Mucosa of stomach (tissue), 1 donor: Measurements from ENCODE around the gene SMYD3.

Source experiments
- H3K27me3 ChIP-seq: one replicate; pipeline ENCODE4 v1.7.0; 2013; ENCODE audit warnings: mild to moderate bottlenecking, low read length; ENCODE audit not compliant: control insufficient read depth, insufficient read depth
- H3K36me3 ChIP-seq: one replicate; pipeline ENCODE4 v1.7.0; 2013; ENCODE audit warnings: low read length; ENCODE audit not compliant: control insufficient read depth, insufficient read depth
- H3K4me1 ChIP-seq: one replicate; pipeline ENCODE4 v1.7.0; 2013; ENCODE audit warnings: mild to moderate bottlenecking, low read length; ENCODE audit not compliant: control insufficient read depth, insufficient read depth
- H3K4me3 ChIP-seq: one replicate; pipeline ENCODE4 v1.7.0; 2013; ENCODE audit warnings: low read length
- H3K9ac ChIP-seq: one replicate; pipeline ENCODE4 v1.7.0; 2013; ENCODE audit warnings: mild to moderate bottlenecking, low read length, moderate library complexity
- H3K9me3 ChIP-seq: one replicate; pipeline ENCODE4 v1.7.0; 2013; ENCODE audit warnings: mild to moderate bottlenecking, low read length, moderate library complexity; ENCODE audit not compliant: control insufficient read depth
- donor health status: Pancreatic carcinoma.

The SMYD3 gene

DNA sequence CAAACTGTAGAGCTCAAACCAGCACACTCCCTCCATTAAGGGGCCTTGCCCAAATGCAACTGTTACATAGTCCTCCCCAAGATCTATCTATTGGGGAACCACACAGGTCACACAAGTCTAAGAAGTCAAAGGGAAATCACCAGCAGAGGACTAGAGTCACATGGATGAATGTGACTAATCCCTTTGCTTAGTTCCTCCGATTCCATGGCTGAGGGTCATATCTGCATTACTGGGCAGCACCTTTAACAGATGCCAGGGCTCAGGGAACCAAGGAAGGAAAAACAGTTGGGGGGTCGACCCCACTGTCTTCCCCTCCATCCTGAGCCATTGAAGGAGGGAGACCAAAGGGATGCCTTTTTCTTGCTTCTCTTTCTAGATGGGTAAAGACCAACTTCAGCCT, 23.4 kb upstream of the SMYD3 start:
- Histone ChIP-seq H3K9me3 (no peaks in the 10 kb centered on the region), H3K4me1 (peaks cover 6% of the 10 kb centered on the region), H3K27me3 (no peaks in the 10 kb centered on the region), H3K4me3 (no peak overlapping the region), H3K9ac (no peak overlapping the region), H3K36me3 (no peaks in the 10 kb centered on the region)

- peaks cover 6% of the 10 kb centered on the region for H3K4me1 ChIP-seq
- H3K36me3 ChIP-seq = no peaks in the 10 kb centered on the region
- no peak overlapping the region for H3K9ac ChIP-seq
- no peaks in the 10 kb centered on the region for H3K9me3 ChIP-seq
- H3K4me3 ChIP-seq = no peak overlapping the region
- H3K27me3 ChIP-seq = no peaks in the 10 kb centered on the region
Observed at GRCh38 chr1:246528933-246529731, 22.1 kb upstream of the SMYD3 start.

- no peaks in the 10 kb centered on the region for H3K27me3 ChIP-seq
- H3K9ac ChIP-seq = no peak overlapping the region
- peaks cover 6% of the 10 kb centered on the region for H3K4me1 ChIP-seq
- H3K9me3 ChIP-seq = no peaks in the 10 kb centered on the region
- H3K4me3 ChIP-seq = no peak overlapping the region
- H3K36me3 ChIP-seq = no peaks in the 10 kb centered on the region
Observed at GRCh38 chr1:246527402-246528088, 20.5 kb upstream of the SMYD3 start.

DNA sequence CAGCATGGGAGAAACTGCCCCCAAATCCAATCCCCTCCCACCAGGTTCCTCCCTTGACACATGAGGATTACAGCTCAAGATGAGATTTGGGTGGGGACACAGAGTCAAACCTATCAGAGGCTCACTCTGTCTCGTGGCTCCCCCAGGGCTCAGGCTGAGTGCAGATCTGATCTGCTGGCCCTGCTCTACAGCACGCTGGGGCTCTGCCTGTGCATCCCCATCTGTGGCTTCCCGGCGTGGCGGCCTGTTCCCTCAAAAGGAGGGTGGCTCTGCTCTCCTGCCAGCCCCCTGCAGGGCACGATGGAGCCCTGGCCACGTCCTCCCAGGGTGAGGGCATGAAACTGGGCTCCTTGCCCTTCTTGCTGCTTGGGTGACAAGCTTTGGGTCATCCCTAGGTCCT, 19.8 kb upstream of the SMYD3 start:
- H3K36me3 ChIP-seq = no peaks in the 10 kb centered on the region
- H3K9me3 ChIP-seq = no peaks in the 10 kb centered on the region
- peaks cover 6% of the 10 kb centered on the region for H3K4me1 ChIP-seq
- H3K4me3 ChIP-seq = no peak overlapping the region
- no peaks in the 10 kb centered on the region for H3K27me3 ChIP-seq
- H3K9ac ChIP-seq = no peak overlapping the region

DNA sequence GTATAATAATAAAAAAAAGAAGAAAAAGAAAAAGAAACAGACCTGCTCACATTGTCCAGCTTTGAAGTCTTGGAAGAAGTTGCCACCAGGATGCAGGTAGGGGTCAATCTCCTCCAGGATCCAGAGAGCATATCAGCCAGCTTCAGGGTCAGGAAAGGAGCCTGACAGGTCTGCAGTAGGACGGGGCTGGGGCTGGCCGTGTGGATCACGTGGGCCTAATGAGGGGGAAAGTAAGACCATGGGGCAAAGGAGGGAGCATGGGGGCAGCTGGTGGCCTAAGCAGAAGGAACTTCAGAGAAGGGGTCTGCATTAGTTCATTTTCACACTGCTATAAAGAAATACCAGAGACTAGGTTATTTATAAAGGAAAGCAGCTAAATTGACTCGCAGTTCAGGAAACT, 19.3 kb upstream of the SMYD3 start:
- Histone ChIP-seq H3K9ac (no peak overlapping the region), H3K9me3 (no peaks in the 10 kb centered on the region), H3K4me1 (peaks cover 6% of the 10 kb centered on the region), H3K4me3 (no peak overlapping the region), H3K27me3 (no peaks in the 10 kb centered on the region), H3K36me3 (no peaks in the 10 kb centered on the region)

DNA sequence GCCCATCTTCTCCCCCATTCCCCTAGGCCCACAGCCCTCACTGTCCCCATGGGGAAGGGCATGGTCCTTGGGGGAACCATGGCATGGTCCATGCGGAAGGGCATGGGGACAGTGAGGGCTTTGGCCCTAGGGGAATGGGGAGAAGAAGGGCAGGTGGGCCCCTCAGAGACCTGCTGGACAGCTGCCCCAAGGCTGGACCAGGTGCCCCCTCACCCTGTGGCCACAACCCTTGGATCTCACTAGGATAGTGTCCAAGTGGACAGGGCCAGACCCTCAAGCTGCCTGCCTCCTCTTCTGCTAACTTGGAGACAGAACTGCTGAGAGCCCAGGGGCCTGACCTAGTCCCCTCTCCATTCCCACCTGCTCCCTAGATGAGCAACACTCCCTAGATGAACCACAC, 12.4 kb upstream of the SMYD3 start:
- Histone ChIP-seq H3K9me3 (peaks cover 7% of the 10 kb centered on the region), H3K9ac (no peak overlapping the region), H3K27me3 (no peaks in the 10 kb centered on the region), H3K4me1 (no peaks in the 10 kb centered on the region), H3K36me3 (no peaks in the 10 kb centered on the region), H3K4me3 (no peak overlapping the region)

DNA sequence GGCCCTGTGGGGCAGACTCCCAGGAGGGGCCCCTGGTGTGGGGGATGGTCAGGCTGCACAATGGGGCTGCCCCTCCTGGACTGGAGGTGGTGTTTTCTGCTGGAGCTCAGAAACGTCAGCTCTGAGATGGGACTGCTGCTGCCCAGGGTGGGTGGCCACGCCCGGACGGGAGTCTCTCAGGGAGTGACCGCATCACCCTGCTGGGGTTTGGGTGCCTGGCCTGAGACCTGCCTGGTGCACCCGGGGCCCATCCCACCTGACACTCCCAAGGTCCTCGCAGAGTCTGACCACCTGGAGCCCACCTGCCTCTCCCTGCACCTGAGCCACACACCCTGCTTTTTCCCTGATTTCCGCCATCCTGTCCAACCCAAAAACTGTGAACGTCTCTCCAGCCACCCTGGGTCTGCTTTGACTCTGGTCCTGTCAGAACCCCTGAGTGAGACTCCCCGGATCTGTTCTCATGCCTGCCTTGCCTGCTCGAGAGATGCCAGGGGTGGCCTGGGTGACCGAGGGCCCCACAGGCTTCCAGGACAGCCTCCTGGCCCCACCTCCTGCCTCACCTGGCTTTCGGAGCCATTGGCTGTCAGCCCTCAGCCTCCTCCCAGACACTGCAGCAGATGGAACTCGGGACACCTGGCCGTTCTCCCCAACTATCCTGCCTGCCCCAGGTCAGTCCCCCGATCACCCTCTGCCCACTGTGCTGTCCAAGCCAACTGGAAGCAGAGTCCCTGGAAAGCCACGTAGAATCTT, 11.6 kb upstream of the SMYD3 start:
- Histone ChIP-seq H3K36me3 (no peaks in the 10 kb centered on the region), H3K4me1 (no peaks in the 10 kb centered on the region), H3K4me3 (no peak overlapping the region)

DNA sequence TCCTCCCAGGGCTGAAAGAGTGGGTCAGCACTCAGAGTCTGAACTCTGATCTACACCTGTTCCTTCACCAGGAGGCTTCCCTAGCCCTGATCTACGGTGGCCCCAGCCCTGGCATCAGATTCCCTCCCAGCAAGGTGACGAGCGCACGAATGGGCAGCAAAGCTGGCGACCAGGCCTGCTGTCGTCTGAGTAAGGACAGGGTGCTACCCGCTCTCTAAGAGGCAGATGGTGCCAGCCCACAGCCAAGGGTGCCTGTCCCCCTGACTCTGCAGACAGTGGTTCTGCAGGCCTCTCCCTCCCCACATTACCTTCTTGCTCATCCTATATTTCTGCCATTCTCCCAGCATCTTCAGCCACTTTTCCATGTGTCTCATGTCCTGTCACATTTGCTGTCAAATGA, 10.3 kb upstream of the SMYD3 start:
- H3K9me3 ChIP-seq = peaks cover 7% of the 10 kb centered on the region
- no peak overlapping the region for H3K4me3 ChIP-seq

More for the DNA sequence above, 11.6 kb upstream of the SMYD3 start:
- Histone ChIP-seq H3K9ac (no peak overlapping the region), H3K9me3 (peaks cover 7% of the 10 kb centered on the region), H3K27me3 (no peaks in the 10 kb centered on the region)

GRCh38 chr1:246516126-246516525, 9.0 kb upstream of the SMYD3 start:
- H3K9me3 ChIP-seq = peaks cover 7% of the 10 kb centered on the region

More for the DNA sequence above, 10.3 kb upstream of the SMYD3 start:
- H3K9ac ChIP-seq = no peak overlapping the region
- no peaks in the 10 kb centered on the region for H3K4me1 ChIP-seq
- no peaks in the 10 kb centered on the region for H3K27me3 ChIP-seq
- no peaks in the 10 kb centered on the region for H3K36me3 ChIP-seq

DNA sequence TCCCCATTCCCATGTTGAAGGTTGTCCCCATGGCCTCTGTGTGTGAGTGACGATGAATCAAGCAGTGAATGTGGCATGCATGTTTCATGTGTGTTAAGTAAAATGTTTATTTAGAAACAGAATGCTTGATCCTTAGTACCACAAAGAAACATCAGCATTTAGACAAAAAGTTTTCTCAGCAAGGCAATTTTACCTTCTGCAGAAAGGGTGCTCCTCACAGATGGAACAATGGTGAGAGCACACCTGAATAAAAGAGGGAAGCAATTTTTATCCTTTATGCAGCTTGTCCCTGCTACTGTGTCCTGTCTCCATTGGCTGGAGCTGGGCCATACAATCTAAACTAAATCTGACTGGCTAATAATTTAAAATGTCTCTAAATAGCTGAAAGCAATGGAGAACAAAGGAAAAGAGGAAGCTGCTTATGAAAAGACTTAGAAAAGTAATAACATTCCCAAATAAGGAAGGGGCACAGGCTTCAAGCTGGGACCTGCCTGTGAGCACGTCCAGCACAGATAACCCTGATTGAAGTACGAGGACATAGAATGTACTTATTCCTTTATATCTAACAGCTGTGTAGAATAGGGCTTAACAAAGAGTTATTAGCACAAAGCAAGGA, 8.4 kb upstream of the SMYD3 start:
- Histone ChIP-seq H3K4me1 (no peaks in the 10 kb centered on the region), H3K9ac (no peak overlapping the region), H3K9me3 (peaks cover 7% of the 10 kb centered on the region), H3K27me3 (no peaks in the 10 kb centered on the region), H3K4me3 (no peak overlapping the region), H3K36me3 (no peaks in the 10 kb centered on the region)

More at GRCh38 chr1:246516126-246516525, 9.0 kb upstream of the SMYD3 start:
- no peak overlapping the region for H3K4me3 ChIP-seq
- H3K4me1 ChIP-seq = no peaks in the 10 kb centered on the region
- no peaks in the 10 kb centered on the region for H3K36me3 ChIP-seq
- H3K27me3 ChIP-seq = no peaks in the 10 kb centered on the region
- H3K9ac ChIP-seq = no peak overlapping the region

GRCh38 chr1:246513619-246514343, 6.7 kb upstream of the SMYD3 start:
- no peaks in the 10 kb centered on the region for H3K4me1 ChIP-seq
- H3K9ac ChIP-seq = no peak overlapping the region
- H3K27me3 ChIP-seq = no peaks in the 10 kb centered on the region
- H3K4me3 ChIP-seq = no peak overlapping the region
- H3K9me3 ChIP-seq = peaks cover 7% of the 10 kb centered on the region
- H3K36me3 ChIP-seq = no peaks in the 10 kb centered on the region
